PC-3 (cell line): ENCODE data around the gene ZNF782. TPM values are rescaled to one million over a fixed set of nuclear protein-coding genes. Genes with fewer than 3 reads are reported as not detected.

Source experiments
- ATAC-seq: fragments of 200-7000 bp; cut with Tn5 transposase; 2 replicates; pipeline ENCODE4 v1.9.1; 2020; ENCODE audit warnings: mild to moderate bottlenecking, moderate library complexity
- BruUV-seq: library from RNA; stranded (reverse); fragments of 400-500 nt; replicated peaks from 2 replicates; lab custom pipeline; 2021; lab: Mats Ljungman, UMichigan
- CTCF ChIA-PET: fragments of 300-600 bp; sonication (Branson Sonifier 250); formaldehyde crosslinking; loops from one replicate; lab custom pipeline; 2022; ENCODE audit warnings: antibody characterized with exemption; lab: Charles Lee
- POLR2A ChIA-PET: fragments of 300-600 bp; sonication (Branson Sonifier 250); formaldehyde crosslinking; loops from one replicate; lab custom pipeline; 2022; ENCODE audit warnings: antibody characterized with exemption; ENCODE audit not compliant: unreplicated experiment; lab: Charles Lee
- DNase-seq: peaks from one replicate; pipeline ENCODE4 v3.0.0-alpha.2; 2015
- H2AFZ ChIP-seq: fragments of 300-600 bp; sonication (generic); 2 replicates; pipeline ENCODE4 v1.6.0; 2016; ENCODE audit warnings: antibody characterized with exemption, low read length
- H3F3A ChIP-seq: fragments of 300-600 bp; sonication (generic); one replicate; pipeline ENCODE4 v1.6.0; 2017; ENCODE audit warnings: antibody characterized with exemption, low read length, control low read depth, mild to moderate bottlenecking; ENCODE audit not compliant: unreplicated experiment
- H3K27ac ChIP-seq: fragments of 300-600 bp; sonication (generic); 2 replicates; pipeline ENCODE4 v1.5.1; 2016; ENCODE audit warnings: mild to moderate bottlenecking, low read length
- H3K27me3 ChIP-seq: fragments of 300-600 bp; sonication (generic); 2 replicates; pipeline ENCODE4 v1.6.1; 2016; ENCODE audit warnings: low read length, mixed read lengths
- H3K36me3 ChIP-seq: fragments of 300-600 bp; sonication (generic); 2 replicates; pipeline ENCODE4 v1.6.1; 2016; ENCODE audit warnings: low read depth, mixed run types, low read length, mixed read lengths
- H3K4me1 ChIP-seq: fragments of 300-600 bp; sonication (generic); 2 replicates; pipeline ENCODE4 v1.5.1; 2016; ENCODE audit warnings: low read length; ENCODE audit not compliant: insufficient read depth
- H3K4me2 ChIP-seq: fragments of 300-600 bp; sonication (generic); 2 replicates; pipeline ENCODE4 v1.6.0; 2016; ENCODE audit warnings: low read length
- H3K4me3 ChIP-seq: fragments of 300-600 bp; sonication (generic); 2 replicates; pipeline ENCODE4 v1.5.1; 2016; ENCODE audit warnings: mild to moderate bottlenecking, low read length, mixed read lengths
- H3K79me2 ChIP-seq: fragments of 300-600 bp; sonication (generic); 2 replicates; pipeline ENCODE4 v1.6.1; 2017; ENCODE audit warnings: low read length, mixed read lengths
- H3K9ac ChIP-seq: fragments of 300-600 bp; sonication (generic); 2 replicates; pipeline ENCODE4 v1.6.0; 2016; ENCODE audit warnings: mild to moderate bottlenecking, low read length
- H3K9me2 ChIP-seq: fragments of 300-600 bp; sonication (generic); replicated peaks from 2 replicates; pipeline ENCODE4 v1.6.1; 2016; ENCODE audit warnings: mixed run types, low read length, mixed read lengths
- H3K9me3 ChIP-seq: fragments of 300-600 bp; sonication (generic); 2 replicates; pipeline ENCODE4 v1.6.1; 2016; ENCODE audit warnings: low read length, mixed read lengths
- H4K20me1 ChIP-seq: fragments of 300-600 bp; sonication (generic); 2 replicates; pipeline ENCODE4 v1.6.1; 2016; ENCODE audit warnings: low read length, mixed read lengths
- CTCF ChIP-seq: fragments of 300-600 bp; sonication (generic); conservative IDR thresholded peaks from 2 replicates; pipeline ENCODE4 v1.5.1; 2017; ENCODE audit warnings: antibody characterized with exemption, low read depth, mild to moderate bottlenecking, low read length
- EZH2 ChIP-seq: fragments of 300-600 bp; sonication (generic); IDR thresholded peaks from one replicate; pipeline ENCODE4 v1.6.1; 2017; ENCODE audit warnings: antibody characterized with exemption, mild to moderate bottlenecking, low read length; ENCODE audit not compliant: unreplicated experiment
- EZH2phosphoT487 ChIP-seq: fragments of 300-600 bp; sonication (generic); IDR thresholded peaks from 2 replicates; pipeline ENCODE4 v1.6.1; 2018; ENCODE audit warnings: mild to moderate bottlenecking, antibody characterized with exemption, low read length, borderline replicate concordance
- intact Hi-C: fragments of 100-400 bp; cut with micrococcal nuclease; formaldehyde crosslinking; loops from 2 replicates; pipeline ENCODE4 v1.9.0; 2023
- total RNA-seq: library from RNA; depleted of rRNA; stranded (reverse); fragments of >200 nt; gene quantifications from 2 replicates; pipeline ENCODE4 v1.2.3, GENCODE V29; 2014

Gene ZNF782
- total RNA-seq, 1 experiment from 2014 or later: 5.0 TPM

- POLR2A ChIA-PET: no interaction called here
- BruUV-seq: no TSS peak
Measured at GRCh38 chr9:96781552-96781951, 72.8 kb downstream of the ZNF782 start.

GRCh38 chr9:96779089-96779488 lies 75.2 kb downstream of the ZNF782 start:
- peak overlapping the region; percentile 74; the same call in 1 of the 2 replicates for H3K9ac ChIP-seq
- TF ChIP-seq EZH2phosphoT487: no peak
- TF ChIP-seq CTCF: no peak
- TF ChIP-seq EZH2: no peak
- CTCF ChIA-PET: no interaction called here
- no peaks in the 10 kb centered on the region for H3K27me3 ChIP-seq
- no peaks in the 10 kb centered on the region for H3K9me3 ChIP-seq
- no peaks in the 10 kb centered on the region for H3F3A ChIP-seq
- peaks cover 4% of the 10 kb centered on the region; the same call in 1 of the 2 replicates for H3K4me1 ChIP-seq
- peak overlapping the region; percentile 84; the same call in 1 of the 2 replicates for H3K4me2 ChIP-seq
- POLR2A ChIA-PET: no interaction called here
- H3K4me3 ChIP-seq: peak overlapping the region; percentile 71; the same call in 1 of the 2 replicates
- peaks cover 21% of the 10 kb centered on the region for H3K36me3 ChIP-seq
- H4K20me1 ChIP-seq: no peaks in the 10 kb centered on the region
- H2AFZ ChIP-seq: no peak overlapping the region
- BruUV-seq: no TSS peak
- no peaks in the 10 kb centered on the region for H3K9me2 ChIP-seq
- ATAC-seq (no peak), DNase-seq (no peak)
- no peak overlapping the region for H3K27ac ChIP-seq
- intact Hi-C loops: loop anchor here (5.0 kb wide), 1 partner anchor 73 kb away; the partner anchor contains the start of gene ZNF782
- peaks cover 12% of the 10 kb centered on the region for H3K79me2 ChIP-seq

More at GRCh38 chr9:96781552-96781951, 72.8 kb downstream of the ZNF782 start:
- H3K9me2 ChIP-seq: no peaks in the 10 kb centered on the region
- no peak overlapping the region for H2AFZ ChIP-seq
- DNase-seq (no peak), ATAC-seq (no peak)
- H3K27me3 ChIP-seq: no peaks in the 10 kb centered on the region
- H3F3A ChIP-seq: no peaks in the 10 kb centered on the region
- H3K27ac ChIP-seq: no peak overlapping the region
- H3K9ac ChIP-seq: no peak overlapping the region
- H3K79me2 ChIP-seq: peaks cover 12% of the 10 kb centered on the region
- no peak for TF ChIP-seq EZH2phosphoT487
- no peak overlapping the region for H3K4me2 ChIP-seq
- no peaks in the 10 kb centered on the region for H3K36me3 ChIP-seq
- H3K4me1 ChIP-seq: peaks cover 4% of the 10 kb centered on the region; the same call in 1 of the 2 replicates
- CTCF ChIA-PET: no interaction called here
- H3K4me3 ChIP-seq: no peak overlapping the region
- H4K20me1 ChIP-seq: no peaks in the 10 kb centered on the region
- no peaks in the 10 kb centered on the region for H3K9me3 ChIP-seq
- intact Hi-C loops: no loop called here

- peaks cover 12% of the 10 kb centered on the region for H3K79me2 ChIP-seq
- no peaks in the 10 kb centered on the region; the same call in 1 of the 2 replicates for H3K9me3 ChIP-seq
- TSS peak; percentile 49 for BruUV-seq
- peak overlapping the region; percentile 86 for H2AFZ ChIP-seq
- peaks cover 34% of the 10 kb centered on the region for H3K36me3 ChIP-seq
- H3K4me2 ChIP-seq: peak overlapping the region; percentile 84
- ChIA-PET CTCF (no interaction called here), POLR2A (no interaction called here)
- H3K9ac ChIP-seq: peak overlapping the region; percentile 74
- H3K4me3 ChIP-seq: peak overlapping the region; percentile 71
- no peaks in the 10 kb centered on the region for H4K20me1 ChIP-seq
- ATAC-seq (no peak; the same call in none of the 2 replicates), DNase-seq (no peak)
- peaks cover 4% of the 10 kb centered on the region; the same call in 1 of the 2 replicates for H3K4me1 ChIP-seq
- no peaks in the 10 kb centered on the region for H3F3A ChIP-seq
- H3K9me2 ChIP-seq: no peaks in the 10 kb centered on the region
- intact Hi-C loops: loop anchor here (5.0 kb wide), 1 partner anchor 75 kb away; the partner anchor contains the start of gene ZNF782
- TF ChIP-seq EZH2phosphoT487 (no peak), CTCF (no peak), EZH2 (no peak)
- H3K27ac ChIP-seq: no peak overlapping the region
- H3K27me3 ChIP-seq: no peaks in the 10 kb centered on the region
Measured at GRCh38 chr9:96777426-96777864, 76.9 kb downstream of the ZNF782 start.
